Measurements from ENCODE around the gene ABCB10. TPM values are rescaled to one million over a fixed set of nuclear protein-coding genes. Genes with fewer than 3 reads are reported as not detected.

Gene ABCB10
- total and polyA plus RNA-seq, 4 donors: 6.2 to 190 (median 11.5) TPM

GRCh38 chr1:229552732-229553131 lies 5.8 kb downstream of the ABCB10 start:
- no peak for DNase-seq (ENCODE audit: low spot score)
- no peak overlapping the region for H3K4me3 ChIP-seq (ENCODE audit: low read depth in 1 of 3, low read length in 3 of 3)
- no peaks in the 10 kb centered on the region for H3K9me3 ChIP-seq (ENCODE audit: control insufficient read depth in 4 of 4, low read length in 3 of 4)
- H3K27ac ChIP-seq (ENCODE audit: low read depth in 1 of 2, low read length in 2 of 2): no peak overlapping the region
- 86% methylated on average over 5 of the region's 5 CpGs for WGBS
- H3K27me3 ChIP-seq (ENCODE audit: control insufficient read depth in 4 of 4, insufficient read depth in 4 of 4, low read length in 3 of 4): no peaks in the 10 kb centered on the region
- H3K4me1 ChIP-seq (ENCODE audit: control insufficient read depth in 4 of 4, insufficient read depth in 4 of 4, low read length in 3 of 4): peaks cover 8 to 36% (median 16%) of the 10 kb centered on the region in 4 donors
- TF ChIP-seq RXRA (IDR thresholded peaks at IDR 0.05) (no peak), RAD21 (IDR thresholded peaks at IDR 0.05) (no peak), HNF4A (conservative IDR thresholded peaks at IDR 0.05) (no peak), HNF4G (IDR thresholded peaks at IDR 0.05) (no peak), NR2F2 (IDR thresholded peaks at IDR 0.05) (no peak), FOXA2 (IDR thresholded peaks at IDR 0.05) (no peak), JUND (IDR thresholded peaks at IDR 0.05) (no peak), SP1 (IDR thresholded peaks at IDR 0.05) (no peak), EGR1 (IDR thresholded peaks at IDR 0.05; ENCODE audit: low read depth in 2 of 2) (no peak), ZBTB33 (IDR thresholded peaks at IDR 0.05) (no peak), YY1 (IDR thresholded peaks at IDR 0.05) (no peak), CTCF (IDR thresholded peaks at IDR 0.05; ENCODE audit: low read depth, low read length, missing input control) (no peak)
- H3K36me3 ChIP-seq (ENCODE audit: control insufficient read depth in 4 of 4, insufficient read depth in 3 of 4, low read depth in 1 of 4, low read length in 3 of 4): peaks cover 0 to 4% (median under 1%) of the 10 kb centered on the region in 4 donors
- no peak overlapping the region for H3K9ac ChIP-seq (ENCODE audit: low read depth in 1 of 2, low read length in 2 of 2)

GRCh38 chr1:229550812-229551567 lies 7.5 kb downstream of the ABCB10 start:
- TF ChIP-seq SP1 (IDR thresholded peaks at IDR 0.05) (peak; percentile 18), HNF4A (conservative IDR thresholded peaks at IDR 0.05) (peak in 1 of 2 donors; percentile 36), TAF1 (conservative IDR thresholded peaks at IDR 0.05) (no peak)
- no peaks in the 10 kb centered on the region for H3K9me3 ChIP-seq (ENCODE audit: control insufficient read depth in 4 of 4, low read length in 3 of 4)
- WGBS: 32% methylated on average over 3 of the region's 3 CpGs
- no peak overlapping the region for H3K4me3 ChIP-seq (ENCODE audit: low read depth in 1 of 3, low read length in 3 of 3)
- H3K9ac ChIP-seq (ENCODE audit: low read depth in 1 of 2, low read length in 2 of 2): no peak overlapping the region
- DNase-seq (ENCODE audit: low spot score): no peak
- H3K27me3 ChIP-seq (ENCODE audit: control insufficient read depth in 4 of 4, insufficient read depth in 4 of 4, low read length in 3 of 4): no peaks in the 10 kb centered on the region
- H3K4me1 ChIP-seq (ENCODE audit: control insufficient read depth in 4 of 4, insufficient read depth in 4 of 4, low read length in 3 of 4): peaks cover 5 to 23% (median 7%) of the 10 kb centered on the region in 4 donors
- peaks cover 0 to 13% (median 9%) of the 10 kb centered on the region in 4 donors for H3K36me3 ChIP-seq (ENCODE audit: control insufficient read depth in 4 of 4, insufficient read depth in 3 of 4, low read depth in 1 of 4, low read length in 3 of 4)
- peak overlapping the region in 1 of 2 donors; percentile 38 for H3K27ac ChIP-seq (ENCODE audit: low read depth in 1 of 2, low read length in 2 of 2)

GRCh38 chr1:229547542-229547941 lies 11.0 kb downstream of the ABCB10 start:
- H3K4me1 ChIP-seq (ENCODE audit: control insufficient read depth in 4 of 4, insufficient read depth in 4 of 4, low read length in 3 of 4): peaks cover 5 to 18% (median 7%) of the 10 kb centered on the region in 4 donors
- no peak overlapping the region for H3K9ac ChIP-seq (ENCODE audit: low read depth in 1 of 2, low read length in 2 of 2)
- no peak for TF ChIP-seq RXRA (IDR thresholded peaks at IDR 0.05)
- peaks cover 3 to 20% (median 16%) of the 10 kb centered on the region in 4 donors for H3K36me3 ChIP-seq (ENCODE audit: control insufficient read depth in 4 of 4, insufficient read depth in 3 of 4, low read depth in 1 of 4, low read length in 3 of 4)
- H3K27me3 ChIP-seq (ENCODE audit: control insufficient read depth in 4 of 4, insufficient read depth in 4 of 4, low read length in 3 of 4): no peaks in the 10 kb centered on the region
- WGBS: 97% methylated on average over 7 of the region's 7 CpGs
- no peak for DNase-seq (ENCODE audit: low spot score)
- H3K9me3 ChIP-seq (ENCODE audit: control insufficient read depth in 4 of 4, low read length in 3 of 4): no peaks in the 10 kb centered on the region
- no peak overlapping the region for H3K4me3 ChIP-seq (ENCODE audit: low read depth in 1 of 3, low read length in 3 of 3)
- no peak overlapping the region for H3K27ac ChIP-seq (ENCODE audit: low read depth in 1 of 2, low read length in 2 of 2)
